ENCODE data around the gene SP140.

The SP140 gene

DNA sequence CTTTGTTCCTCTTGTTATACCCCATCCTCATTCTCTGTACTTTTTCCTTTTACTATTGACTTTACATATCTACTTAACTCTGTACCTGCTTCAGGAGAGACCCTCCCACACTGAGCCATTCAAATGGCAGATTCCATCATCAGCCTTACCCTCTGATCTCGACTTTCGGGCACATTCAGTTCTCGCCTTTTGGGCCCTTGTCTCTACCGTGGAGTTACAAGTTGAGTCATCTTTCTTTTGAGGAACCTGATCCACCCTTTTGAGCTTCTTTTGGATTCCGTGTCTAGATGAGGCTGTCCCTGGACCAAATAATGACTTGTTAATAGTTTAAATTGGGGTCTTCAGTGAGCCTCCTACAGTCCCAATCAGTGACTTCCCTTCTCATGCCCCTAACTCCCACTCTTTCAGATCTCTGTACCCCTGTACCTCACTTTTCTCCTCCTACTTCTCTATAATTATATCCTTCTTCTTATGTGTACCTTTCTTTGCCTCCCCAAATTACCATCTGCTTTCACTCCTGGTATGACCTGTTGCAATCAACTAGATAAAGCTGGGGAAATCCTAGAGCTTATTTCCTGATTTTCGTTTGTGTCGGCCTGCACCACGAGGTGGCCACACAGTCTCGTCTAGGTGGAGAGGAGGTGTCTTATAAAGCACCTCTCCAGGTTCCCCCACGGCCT lies 23.0 kb upstream of the SP140 start:
- DNase-seq (ENCODE audit: low read depth), result no peak
- no peak for TF ChIP-seq CTCF (IDR thresholded peaks at IDR 0.05; ENCODE audit: low read length, missing control alignments)
- H3K4me3 ChIP-seq (replicated peaks; ENCODE audit: low read depth, low read length), result no peak overlapping the region

- H3K4me3 ChIP-seq (replicated peaks; ENCODE audit: low read depth, low read length), result no peak overlapping the region
- no peak for DNase-seq (ENCODE audit: low read depth)
- TF ChIP-seq CTCF (IDR thresholded peaks at IDR 0.05; ENCODE audit: low read length, missing control alignments), result no peak
These were observed 22.3 kb upstream of the SP140 start for GRCh38 chr2:230203110-230203676.

GRCh38 chr2:230205034-230205433 lies 20.5 kb upstream of the SP140 start:
- DNase-seq (ENCODE audit: low read depth), result no peak
- no peak overlapping the region for H3K4me3 ChIP-seq (replicated peaks; ENCODE audit: low read depth, low read length)
- no peak for TF ChIP-seq CTCF (IDR thresholded peaks at IDR 0.05; ENCODE audit: low read length, missing control alignments)

DNA sequence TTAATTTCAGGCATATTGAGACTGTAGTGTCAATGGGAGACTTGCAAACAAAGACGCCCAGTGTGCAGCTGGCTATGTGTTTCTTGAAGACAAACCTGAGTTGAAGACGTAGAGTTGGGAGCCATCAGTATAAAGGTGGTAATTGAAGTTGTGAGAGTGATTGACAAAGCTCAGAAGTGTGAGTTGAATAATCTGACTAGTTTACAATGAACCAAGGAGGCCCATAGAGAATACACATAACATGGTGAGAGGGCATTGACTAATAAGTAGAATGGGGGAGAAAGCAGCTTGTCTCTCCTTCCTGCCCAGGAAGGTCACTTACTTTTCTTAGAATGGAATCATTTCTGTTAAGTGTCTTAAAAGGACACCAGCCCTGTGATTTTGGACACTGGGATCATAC lies 19.8 kb upstream of the SP140 start:
- H3K4me3 ChIP-seq (replicated peaks; ENCODE audit: low read depth, low read length), result no peak overlapping the region
- no peak for DNase-seq (ENCODE audit: low read depth)
- no peak for TF ChIP-seq CTCF (IDR thresholded peaks at IDR 0.05; ENCODE audit: low read length, missing control alignments)

GRCh38 chr2:230208576-230208975 lies 17.0 kb upstream of the SP140 start:
- DNase-seq (ENCODE audit: low read depth), result no peak
- H3K4me3 ChIP-seq (replicated peaks; ENCODE audit: low read depth, low read length), result no peak overlapping the region
- no peak for TF ChIP-seq CTCF (IDR thresholded peaks at IDR 0.05; ENCODE audit: low read length, missing control alignments)

- no peak overlapping the region for H3K4me3 ChIP-seq (replicated peaks; ENCODE audit: low read depth, low read length)
- no peak for DNase-seq (ENCODE audit: low read depth)
- TF ChIP-seq CTCF (IDR thresholded peaks at IDR 0.05; ENCODE audit: low read length, missing control alignments), result no peak
These were observed 16.0 kb upstream of the SP140 start for GRCh38 chr2:230209422-230210051.

All from fibroblast of pulmonary artery (primary cell).